Activated T-cell treated with anti-CD3 and anti-CD28 coated beads for 24 hours (primary cell): ENCODE results near the gene RETREG3.
"Not testable (repeated sequence)": the region's sequence is repeated elsewhere in the genome, so short reads cannot be mapped to it uniquely, and the experiment has no call there.

Experiments
- DNase-seq: peaks from one replicate; pipeline ENCODE4 v3.0.0-alpha.2; 2020; ENCODE audit warnings: low read depth

The RETREG3 gene

DNA sequence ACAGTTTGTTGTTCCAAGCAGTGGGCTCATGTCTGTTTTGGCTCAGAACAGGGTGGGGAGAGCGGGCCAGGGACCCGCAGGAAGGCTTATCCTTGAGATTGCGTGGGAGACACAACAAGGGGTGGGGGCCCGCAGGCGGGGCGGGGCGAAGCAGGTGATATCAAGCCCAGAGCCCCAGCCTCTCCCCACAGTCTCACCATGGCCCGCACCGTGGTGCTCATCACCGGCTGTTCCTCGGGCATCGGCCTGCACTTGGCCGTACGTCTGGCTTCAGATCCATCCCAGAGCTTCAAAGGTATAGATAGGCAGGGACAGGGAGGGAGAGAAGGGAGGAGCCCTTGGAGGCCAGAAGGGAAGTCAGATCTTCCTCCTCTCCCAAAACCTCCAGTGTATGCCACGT lies 56.4 kb downstream of the RETREG3 start, which contains the start of gene HSD17B1:
HSD17B1 (plus strand) TSS at position 188 of the 400 bp plus-strand sequence; CDS start at position 199, 11 bp downstream.
- not testable (repeated sequence) for DNase-seq

DNA sequence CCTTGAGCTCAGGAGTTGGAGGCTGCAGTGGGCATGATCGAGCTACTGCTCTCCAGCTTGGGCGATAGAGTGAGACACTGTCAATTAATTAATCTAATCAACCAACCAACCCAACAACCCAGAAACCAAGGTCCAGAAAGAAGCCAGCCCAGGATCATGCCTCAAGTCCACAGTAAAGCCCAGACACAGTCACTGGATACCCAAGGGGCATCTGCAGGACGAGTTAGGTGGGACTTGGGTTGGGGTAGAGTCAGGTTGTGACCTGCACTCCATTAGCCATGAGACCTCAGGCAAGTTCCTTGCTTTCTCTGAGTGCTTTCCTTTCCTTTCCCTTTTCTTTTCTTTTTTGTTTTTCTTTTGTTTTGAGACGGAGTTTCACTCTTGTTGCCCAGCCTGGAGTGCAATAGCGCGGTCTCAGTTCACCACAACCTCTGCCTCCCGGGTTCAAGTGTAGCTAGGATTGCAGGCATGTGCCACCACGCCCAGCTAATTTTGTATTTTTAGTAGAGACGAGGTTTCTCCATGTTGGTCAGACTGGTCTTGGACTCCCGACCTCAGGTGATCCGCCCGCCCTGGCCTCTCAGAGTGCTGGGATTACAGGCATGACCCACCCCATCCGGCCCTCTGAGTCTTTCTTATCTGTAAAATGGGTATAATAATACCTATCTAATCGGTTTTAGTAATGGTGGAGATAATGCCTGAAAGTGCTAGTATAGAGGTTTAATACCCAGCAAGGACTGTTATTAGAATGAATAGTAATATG lies 60.0 kb downstream of the RETREG3 start:
- no peak for DNase-seq

- peak; percentile 67 for DNase-seq
Observed at GRCh38 chr17:42548070-42548837, 60.9 kb downstream of the RETREG3 start.

DNA sequence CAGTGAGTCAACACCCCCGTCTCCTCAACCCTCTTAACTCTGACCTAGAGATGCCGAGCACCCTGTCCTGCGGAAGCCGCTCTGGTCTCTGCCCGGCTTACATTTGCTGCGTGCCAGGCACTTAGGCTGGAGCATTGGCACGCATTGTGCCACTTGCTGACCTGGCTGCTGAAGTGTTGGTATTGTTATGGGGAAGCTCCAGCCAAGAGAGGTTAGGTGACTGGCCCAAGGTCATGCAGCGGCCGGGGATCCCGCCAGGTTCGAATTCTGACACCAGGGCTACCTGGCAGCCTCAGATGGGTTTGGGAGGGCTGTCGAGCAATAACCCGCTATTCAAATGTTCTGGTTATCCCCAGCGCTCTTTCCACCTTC lies 61.5 kb downstream of the RETREG3 start:
- DNase-seq = no peak

GRCh38 chr17:42547001-42547461 lies 62.1 kb downstream of the RETREG3 start:
- no peak for DNase-seq

DNA sequence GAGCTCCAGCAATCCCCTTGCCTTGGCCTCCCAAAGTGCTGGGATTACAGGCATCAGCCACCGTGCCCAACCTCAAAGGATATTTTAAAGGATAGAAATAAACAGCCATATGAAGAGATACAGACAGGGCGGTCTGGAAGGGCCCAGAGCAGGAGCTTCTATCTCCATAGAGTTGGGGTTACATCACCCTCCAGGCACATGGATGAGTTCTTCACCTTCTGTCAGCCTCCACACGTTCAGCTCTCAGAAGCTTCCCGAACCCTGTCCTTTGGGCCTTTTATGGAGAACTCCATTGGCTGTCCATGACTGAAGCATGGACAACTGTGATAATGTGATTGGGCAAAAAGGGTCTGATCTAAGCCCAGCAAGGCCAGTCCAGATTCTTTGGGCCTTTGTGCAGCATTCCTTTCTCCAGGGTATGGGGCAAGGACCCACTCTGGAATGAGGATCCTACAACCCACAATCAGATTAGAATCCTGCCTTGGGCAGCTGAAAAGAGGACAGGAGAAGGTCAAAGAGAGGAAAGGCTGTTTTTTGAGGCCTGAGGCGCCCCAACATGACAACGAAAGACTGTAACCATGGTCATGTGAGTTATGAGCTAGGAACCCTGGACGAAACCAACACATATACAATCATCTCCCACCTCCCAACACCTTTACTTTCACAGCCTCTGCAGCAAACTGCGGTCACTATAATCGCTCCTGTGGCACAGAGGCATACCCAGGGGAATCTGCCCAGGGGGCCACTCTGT lies 63.2 kb downstream of the RETREG3 start:
- DNase-seq = not testable (repeated sequence)

GRCh38 chr17:42544874-42545283 lies 64.3 kb downstream of the RETREG3 start:
- DNase-seq = no peak

DNA sequence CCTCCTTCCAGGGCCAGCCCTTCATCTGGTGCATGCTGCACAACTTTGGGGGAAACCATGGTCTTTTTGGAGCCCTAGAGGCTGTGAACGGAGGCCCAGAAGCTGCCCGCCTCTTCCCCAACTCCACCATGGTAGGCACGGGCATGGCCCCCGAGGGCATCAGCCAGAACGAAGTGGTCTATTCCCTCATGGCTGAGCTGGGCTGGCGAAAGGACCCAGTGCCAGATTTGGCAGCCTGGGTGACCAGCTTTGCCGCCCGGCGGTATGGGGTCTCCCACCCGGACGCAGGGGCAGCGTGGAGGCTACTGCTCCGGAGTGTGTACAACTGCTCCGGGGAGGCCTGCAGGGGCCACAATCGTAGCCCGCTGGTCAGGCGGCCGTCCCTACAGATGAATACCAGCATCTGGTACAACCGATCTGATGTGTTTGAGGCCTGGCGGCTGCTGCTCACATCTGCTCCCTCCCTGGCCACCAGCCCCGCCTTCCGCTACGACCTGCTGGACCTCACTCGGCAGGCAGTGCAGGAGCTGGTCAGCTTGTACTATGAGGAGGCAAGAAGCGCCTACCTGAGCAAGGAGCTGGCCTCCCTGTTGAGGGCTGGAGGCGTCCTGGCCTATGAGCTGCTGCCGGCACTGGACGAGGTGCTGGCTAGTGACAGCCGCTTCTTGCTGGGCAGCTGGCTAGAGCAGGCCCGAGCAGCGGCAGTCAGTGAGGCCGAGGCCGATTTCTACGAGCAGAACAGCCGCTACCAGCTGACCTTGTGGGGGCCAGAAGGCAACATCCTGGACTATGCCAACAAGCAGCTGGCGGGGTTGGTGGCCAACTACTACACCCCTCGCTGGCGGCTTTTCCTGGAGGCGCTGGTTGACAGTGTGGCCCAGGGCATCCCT lies 65.7 kb downstream of the RETREG3 start:
- DNase-seq = no peak

GRCh38 chr17:42541041-42541833 lies 67.9 kb downstream of the RETREG3 start:
- no peak for DNase-seq

DNA sequence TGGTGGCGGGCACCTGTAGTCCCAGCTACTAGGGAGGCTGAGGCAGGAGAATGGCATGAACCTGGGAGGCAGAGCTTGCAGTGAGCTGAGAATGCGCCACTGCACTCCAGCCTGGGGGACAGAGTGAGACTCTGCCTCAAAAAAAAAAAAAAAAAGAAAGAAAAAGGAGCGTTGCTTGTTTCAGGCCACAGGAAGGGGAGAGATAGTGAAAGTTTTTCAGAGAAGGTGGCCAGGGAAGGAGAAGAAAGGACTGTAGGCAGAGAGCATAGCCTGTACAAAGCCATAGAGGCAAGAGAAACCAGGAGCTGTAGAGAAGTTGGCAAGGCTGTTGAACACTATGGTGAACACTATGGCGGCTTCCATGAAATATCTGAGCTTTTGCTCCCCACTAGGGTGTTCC lies 68.6 kb downstream of the RETREG3 start:
- not testable (repeated sequence) for DNase-seq

DNA sequence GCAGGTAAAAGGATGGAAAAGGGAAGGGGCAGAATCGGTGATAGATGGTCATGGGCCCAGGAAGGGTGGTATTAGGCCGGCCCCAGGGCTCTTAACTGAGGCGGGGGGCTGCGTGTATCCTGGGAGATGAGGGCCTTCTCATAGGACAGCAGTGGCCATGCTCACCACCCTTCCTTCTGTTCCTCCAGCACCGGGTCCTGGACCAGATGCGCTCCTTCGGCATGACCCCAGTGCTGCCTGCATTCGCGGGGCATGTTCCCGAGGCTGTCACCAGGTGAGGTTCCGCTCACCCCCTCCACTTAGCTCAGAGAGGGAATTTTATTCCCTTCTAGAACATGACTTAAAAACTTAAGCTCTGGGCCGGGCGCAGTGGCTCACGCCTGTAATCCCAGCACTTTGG lies 70.7 kb downstream of the RETREG3 start:
- no peak for DNase-seq

DNA sequence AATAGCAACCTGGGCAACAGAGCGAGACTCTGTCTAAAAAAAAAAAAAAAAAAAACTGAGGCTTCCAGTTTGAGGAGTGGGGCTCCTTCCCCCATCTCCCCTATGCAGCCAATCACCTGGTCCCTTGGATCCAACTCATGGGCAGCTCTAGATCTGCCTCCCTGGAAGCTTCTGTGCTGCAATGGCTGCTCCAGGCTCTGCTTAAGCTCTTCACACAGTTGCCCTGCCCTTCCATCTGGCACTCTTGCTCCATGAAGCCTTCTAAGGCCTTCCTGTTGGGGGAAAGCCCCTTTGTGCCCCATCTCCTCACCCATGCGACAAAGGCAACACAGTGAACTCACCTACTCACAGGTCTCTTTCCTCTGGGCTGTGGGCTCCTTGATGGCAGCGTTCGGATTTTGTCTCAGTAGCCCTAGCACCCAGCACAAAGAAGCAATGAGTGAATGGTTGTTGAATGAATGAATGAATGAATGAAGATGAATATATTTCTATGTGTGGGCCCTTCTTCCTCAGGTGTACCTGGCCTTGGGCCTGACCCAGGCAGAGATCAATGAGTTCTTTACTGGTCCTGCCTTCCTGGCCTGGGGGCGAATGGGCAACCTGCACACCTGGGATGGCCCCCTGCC lies 71.2 kb downstream of the RETREG3 start:
- no peak for DNase-seq

DNA sequence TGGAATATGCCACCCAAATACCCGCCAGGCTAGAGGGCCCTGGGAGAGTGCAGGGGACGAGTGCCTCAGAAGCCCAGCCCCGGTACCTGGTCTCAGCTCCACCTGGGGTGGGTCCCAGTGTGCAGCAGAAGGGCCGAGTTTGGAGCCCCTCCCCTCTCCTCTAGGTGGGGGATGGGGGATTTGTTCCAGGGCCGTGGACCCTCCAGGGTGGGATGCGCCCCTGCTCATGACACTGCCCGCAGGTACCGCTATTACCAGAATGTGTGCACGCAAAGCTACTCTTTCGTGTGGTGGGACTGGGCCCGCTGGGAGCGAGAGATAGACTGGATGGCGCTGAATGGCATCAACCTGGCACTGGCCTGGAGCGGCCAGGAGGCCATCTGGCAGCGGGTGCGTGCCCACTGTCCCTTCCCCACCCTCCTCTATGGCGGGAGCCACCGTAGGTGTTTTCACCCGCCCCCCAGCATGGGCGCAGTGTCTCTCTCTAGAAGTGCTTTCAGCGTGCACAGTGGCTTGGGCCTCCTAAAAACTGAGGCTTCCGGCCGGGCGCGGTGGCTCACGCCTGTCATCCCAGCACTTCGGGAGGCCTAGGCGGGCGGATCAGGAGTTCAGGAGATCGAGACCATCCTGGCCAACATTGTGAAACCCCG lies 71.9 kb downstream of the RETREG3 start:
- no peak for DNase-seq

- peak; percentile 66 for DNase-seq
Observed at GRCh38 chr17:42536372-42537155, 72.6 kb downstream of the RETREG3 start.

DNA sequence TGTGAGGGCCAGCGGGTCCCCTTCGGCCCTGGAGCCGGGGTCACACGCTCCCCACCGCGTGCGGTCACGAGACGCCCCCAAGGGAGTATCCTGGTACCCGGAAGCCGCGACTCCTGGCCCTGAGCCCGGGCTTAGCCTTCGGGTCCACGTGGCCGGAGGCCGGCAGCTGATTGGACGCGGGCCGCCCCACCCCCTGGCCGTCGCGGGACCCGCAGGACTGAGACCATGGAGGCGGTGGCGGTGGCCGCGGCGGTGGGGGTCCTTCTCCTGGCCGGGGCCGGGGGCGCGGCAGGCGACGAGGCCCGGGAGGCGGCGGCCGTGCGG lies 73.2 kb downstream of the RETREG3 start, which contains the start of gene NAGLU:
NAGLU (plus strand) TSS at position 194 of the 324 bp plus-strand sequence; CDS start at position 226, 32 bp downstream.
- peak; percentile 81 for DNase-seq

DNA sequence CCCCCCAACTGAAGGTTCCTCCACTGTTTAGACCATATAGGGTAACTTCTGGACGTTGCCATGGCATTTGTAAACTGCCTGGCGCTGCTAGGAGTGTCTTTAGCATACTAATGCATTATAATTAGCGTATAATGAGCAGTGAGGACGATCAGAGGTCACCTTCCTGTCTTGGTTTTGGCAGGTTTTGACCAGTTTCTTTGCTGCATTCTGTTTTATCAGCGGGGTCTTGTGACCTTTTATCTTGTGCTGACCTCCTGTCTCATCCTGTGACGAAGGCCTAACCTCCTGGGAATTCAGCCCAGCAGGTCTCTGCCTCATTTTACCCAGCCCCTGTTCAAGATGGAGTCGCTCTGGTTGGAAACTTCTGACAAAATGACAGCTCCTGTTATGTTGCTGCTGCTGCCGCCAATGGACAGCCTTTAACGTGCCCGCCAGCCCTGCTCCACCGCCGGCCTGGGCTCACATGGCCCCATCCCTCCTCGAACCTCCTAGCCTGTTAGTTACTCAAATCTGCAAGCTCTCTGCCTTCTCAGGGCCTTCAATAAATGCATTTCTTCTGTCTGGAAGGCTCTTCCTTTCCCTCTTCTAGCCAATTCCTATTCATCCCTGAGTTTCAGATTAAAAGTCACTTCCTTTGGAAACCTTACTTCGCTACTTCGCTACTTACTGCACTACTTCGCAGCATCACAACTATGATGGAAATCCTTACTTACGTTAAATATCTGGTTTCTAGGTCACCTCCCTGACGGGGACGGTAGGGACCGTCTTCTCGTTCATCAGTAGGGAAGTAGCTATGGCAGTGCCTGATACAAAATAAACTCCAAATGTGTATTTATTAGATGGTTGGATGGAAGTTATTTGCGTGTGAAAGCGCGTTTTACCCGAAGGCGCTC lies 73.8 kb downstream of the RETREG3 start:
- no peak for DNase-seq

- no peak for DNase-seq
Observed at GRCh38 chr17:42531455-42532354, 77.5 kb downstream of the RETREG3 start.
